ENCODE measurements around the gene SECTM1.

The SECTM1 gene

GRCh38 chr17:82287013-82287867, 46.3 kb downstream of the SECTM1 start:
- no peak for TF ChIP-seq CTCF (IDR thresholded peaks at IDR 0.05; ENCODE audit: low read depth, low read length)
- TF ChIP-seq MYC (IDR thresholded peaks at IDR 0.05; ENCODE audit: low read depth, low read length), result no peak
- no peak for TF ChIP-seq POLR2A (IDR thresholded peaks at IDR 0.05; ENCODE audit: extremely low read depth, insufficient read length)
- no peak for TF ChIP-seq MAX (IDR thresholded peaks at IDR 0.05; ENCODE audit: low read depth, low read length)
- no peak for DNase-seq (ENCODE audit: low read depth)
- H3K4me3 ChIP-seq (ENCODE audit: low read depth, low read length), result no peak overlapping the region

GRCh38 chr17:82285141-82285540, 48.4 kb downstream of the SECTM1 start:
- no peak for DNase-seq (ENCODE audit: low read depth)
- TF ChIP-seq MYC (IDR thresholded peaks at IDR 0.05; ENCODE audit: low read depth, low read length) (no peak), CTCF (IDR thresholded peaks at IDR 0.05; ENCODE audit: low read depth, low read length) (no peak), MAX (IDR thresholded peaks at IDR 0.05; ENCODE audit: low read depth, low read length) (no peak), POLR2A (IDR thresholded peaks at IDR 0.05; ENCODE audit: extremely low read depth, insufficient read length) (no peak)
- no peak overlapping the region for H3K4me3 ChIP-seq (ENCODE audit: low read depth, low read length)

- DNase-seq (ENCODE audit: low read depth), result peak; percentile 89
- no peak overlapping the region for H3K4me3 ChIP-seq (ENCODE audit: low read depth, low read length)
- TF ChIP-seq CTCF (IDR thresholded peaks at IDR 0.05; ENCODE audit: low read depth, low read length) (no peak), POLR2A (IDR thresholded peaks at IDR 0.05; ENCODE audit: extremely low read depth, insufficient read length) (no peak), MYC (IDR thresholded peaks at IDR 0.05; ENCODE audit: low read depth, low read length) (peak; percentile 60; the same call in 1 of the 2 replicates), MAX (IDR thresholded peaks at IDR 0.05; ENCODE audit: low read depth, low read length) (peak; percentile 63)
Measured at GRCh38 chr17:82283208-82283749, 50.3 kb downstream of the SECTM1 start.

- DNase-seq (ENCODE audit: low read depth), result no peak
- TF ChIP-seq POLR2A (IDR thresholded peaks at IDR 0.05; ENCODE audit: extremely low read depth, insufficient read length), result no peak
- TF ChIP-seq CTCF (IDR thresholded peaks at IDR 0.05; ENCODE audit: low read depth, low read length), result no peak
- TF ChIP-seq MAX (IDR thresholded peaks at IDR 0.05; ENCODE audit: low read depth, low read length), result no peak
- no peak for TF ChIP-seq MYC (IDR thresholded peaks at IDR 0.05; ENCODE audit: low read depth, low read length)
- H3K4me3 ChIP-seq (ENCODE audit: low read depth, low read length), result no peak overlapping the region
Measured at GRCh38 chr17:82282239-82283207, 51.0 kb downstream of the SECTM1 start.

- H3K4me3 ChIP-seq (ENCODE audit: low read depth, low read length), result no peak overlapping the region
- peak; percentile 66 for DNase-seq (ENCODE audit: low read depth)
- no peak for TF ChIP-seq MYC (IDR thresholded peaks at IDR 0.05; ENCODE audit: low read depth, low read length)
- no peak for TF ChIP-seq CTCF (IDR thresholded peaks at IDR 0.05; ENCODE audit: low read depth, low read length)
- no peak for TF ChIP-seq POLR2A (IDR thresholded peaks at IDR 0.05; ENCODE audit: extremely low read depth, insufficient read length)
- 0 out of 2 replicates have a peak, but pooled peaks have one; percentile 33 for TF ChIP-seq MAX (IDR thresholded peaks at IDR 0.05; ENCODE audit: low read depth, low read length)
Measured at GRCh38 chr17:82281502-82282238, 51.9 kb downstream of the SECTM1 start.

Measured in NB4 (cell line).